HEK293T (cell line): Measurements from ENCODE around the gene PPDPF.

Source experiments
- ARNT ChIP-seq: fragments of 450-650 bp; IDR thresholded peaks from 2 replicates; pipeline ENCODE4 v1.6.1; 2017; ENCODE audit warnings: mild to moderate bottlenecking
- BHLHE40 ChIP-seq: fragments of 450-650 bp; IDR thresholded peaks from 2 replicates; pipeline ENCODE4 v1.6.1; 2016; ENCODE audit warnings: mild to moderate bottlenecking, moderate library complexity, borderline replicate concordance
- FOXK2 ChIP-seq: fragments of 450-650 bp; IDR thresholded peaks from 2 replicates; pipeline ENCODE4 v1.6.1; 2016; ENCODE audit warnings: mild to moderate bottlenecking
- FOXM1 ChIP-seq: fragments of 450-650 bp; IDR thresholded peaks from 2 replicates; pipeline ENCODE4 v1.6.1; 2017; ENCODE audit warnings: mild to moderate bottlenecking, borderline replicate concordance
- LEF1 ChIP-seq: fragments of 450-650 bp; IDR thresholded peaks from 2 replicates; pipeline ENCODE4 v1.6.1; 2017; ENCODE audit warnings: mild to moderate bottlenecking, borderline replicate concordance
- SP1 ChIP-seq: fragments of 450-650 bp; IDR thresholded peaks from 2 replicates; pipeline ENCODE4 v1.6.1; 2017
- TARDBP ChIP-seq: fragments of 450-650 bp; IDR thresholded peaks from 2 replicates; pipeline ENCODE4 v1.6.1; 2016
- ZNF384 ChIP-seq: fragments of 450-650 bp; IDR thresholded peaks from 2 replicates; pipeline ENCODE4 v1.6.1; 2016

DNA sequence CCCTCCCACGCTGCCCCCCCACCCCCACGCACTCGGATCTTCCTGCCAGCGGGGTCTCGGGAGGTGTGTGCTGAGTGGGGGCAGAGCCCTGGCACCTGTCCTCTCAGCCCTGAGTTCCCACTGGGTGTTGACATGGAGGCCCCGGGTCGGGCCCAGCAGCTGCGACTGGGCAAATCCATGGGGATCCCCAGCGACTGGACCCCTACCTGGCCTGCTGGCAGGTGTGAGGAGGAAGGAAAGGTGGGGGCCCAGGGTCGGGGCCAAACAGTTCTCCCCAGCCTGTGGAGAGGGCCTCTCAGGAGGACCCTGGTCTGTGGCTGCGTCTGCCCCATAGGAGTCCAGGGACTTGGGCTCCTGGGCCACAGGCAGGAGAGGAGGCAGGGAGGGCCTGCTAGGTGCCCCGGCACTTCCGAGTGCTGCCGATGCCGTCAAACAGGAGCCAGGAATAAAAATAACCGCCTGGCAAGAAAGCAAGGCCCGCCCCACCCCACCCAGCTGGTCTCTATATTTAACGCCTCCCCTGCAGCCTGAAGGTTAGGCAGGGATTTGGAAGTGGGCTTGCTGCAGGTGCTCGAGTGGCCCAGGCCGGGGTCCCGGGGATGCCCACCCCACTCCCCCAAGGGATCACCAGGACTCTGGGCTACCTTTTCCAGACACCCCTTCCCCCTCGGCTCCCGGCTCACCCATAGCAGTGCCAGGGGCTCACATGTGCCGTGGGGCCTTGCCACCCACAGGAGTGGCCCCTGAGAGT is 20.2 kb upstream of the PPDPF start:
- TF ChIP-seq SP1 (no peak), ARNT (no peak), TARDBP (no peak), FOXK2 (no peak), FOXM1 (no peak), BHLHE40 (no peak), LEF1 (no peak), ZNF384 (no peak)
